GM12891 (cell line): Measurements from ENCODE around the gene FHIT.

Source experiments
- PAX5 ChIP-seq: IDR thresholded peaks from 2 replicates; pipeline ENCODE4 v1.6.1; 2011; ENCODE audit warnings: low read length, moderate library complexity, mild to moderate bottlenecking; ENCODE audit not compliant: insufficient read depth, severe bottlenecking
- POLR2A ChIP-seq: IDR thresholded peaks from 2 replicates; pipeline ENCODE4 v1.6.1; 2011; ENCODE audit warnings: low read depth, low read length, control low read depth
- POLR2AphosphoS5 ChIP-seq: IDR thresholded peaks from 2 replicates; pipeline ENCODE4 v1.6.1; 2011; ENCODE audit warnings: low read depth, low read length, control low read depth
- SPI1 ChIP-seq: IDR thresholded peaks from 2 replicates; pipeline ENCODE4 v1.6.1; 2011; ENCODE audit warnings: low read depth, low read length, control low read depth
- TAF1 ChIP-seq: IDR thresholded peaks from 2 replicates; pipeline ENCODE4 v1.6.1; 2011; ENCODE audit warnings: low read depth, low read length, control low read depth

DNA sequence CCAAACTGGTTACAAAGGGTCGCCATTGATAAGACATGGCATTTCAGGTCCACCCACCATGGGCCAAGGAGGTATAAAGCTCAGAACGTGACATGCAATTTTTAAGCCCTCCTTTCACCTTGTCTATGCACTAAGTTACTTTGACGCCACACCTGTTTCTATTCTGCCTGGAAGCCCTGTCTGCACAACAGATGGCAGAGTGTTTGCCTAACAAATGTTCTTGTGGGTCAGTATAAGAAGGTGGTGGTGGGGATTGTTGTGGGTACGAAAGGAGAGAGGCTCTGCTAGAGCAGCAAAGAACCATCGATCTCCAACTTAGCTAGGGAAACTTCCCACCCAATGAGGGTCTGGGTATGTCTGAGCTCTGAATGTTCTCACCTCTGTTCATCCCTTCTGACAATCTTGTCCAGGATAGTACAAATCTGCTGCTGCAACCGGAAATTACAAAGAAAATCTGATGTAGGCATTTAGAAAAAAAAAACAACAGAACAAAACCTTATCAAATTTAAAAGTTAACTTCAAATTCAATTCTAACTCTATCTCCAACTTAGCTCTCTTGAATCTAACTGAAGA is 1256.4 kb downstream of the FHIT start:
- TF ChIP-seq POLR2AphosphoS5 (no peak), POLR2A (no peak), TAF1 (no peak), SPI1 (no peak), PAX5 (no peak)
